NCI-H1417 (cell line): ENCODE measurements around the gene NDUFS5.
"Not testable (repeated sequence)": the region's sequence is repeated elsewhere in the genome, so short reads cannot be mapped to it uniquely, and the experiment has no call there.

ENCODE experiments used
- DNase-seq, 3 experiments: peaks; one replicate each; lab custom pipeline; 2025; lab: John Stamatoyannopoulos, UW

Gene NDUFS5

DNA sequence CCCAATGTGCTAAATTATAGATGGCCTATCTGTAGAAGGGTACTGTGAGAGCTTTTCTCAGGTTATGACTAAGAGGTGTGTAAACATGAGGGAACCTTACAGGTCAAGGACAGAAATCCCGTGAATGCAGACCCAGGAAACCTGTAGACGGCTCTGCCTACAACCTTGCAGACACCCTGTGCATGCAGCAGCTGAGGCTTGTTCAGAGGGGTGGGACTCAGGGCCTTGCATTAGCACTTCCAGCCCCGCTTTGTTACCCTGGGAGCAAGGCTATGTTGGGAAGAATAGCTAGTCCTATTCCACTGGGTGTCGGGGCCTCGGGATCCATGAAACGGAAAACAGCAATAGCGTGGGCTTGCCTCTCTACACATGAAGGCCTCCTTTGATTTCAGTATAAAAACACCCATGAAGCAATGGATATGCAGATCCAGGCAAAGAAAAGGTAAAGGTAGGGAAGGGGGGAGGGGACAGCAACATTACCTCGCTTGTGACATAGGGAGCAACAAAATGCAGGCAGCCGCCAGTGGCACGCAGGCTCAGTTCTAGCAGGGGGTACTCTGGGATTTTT is 9.5 kb upstream of the NDUFS5 start:
- DNase-seq = no peak

DNA sequence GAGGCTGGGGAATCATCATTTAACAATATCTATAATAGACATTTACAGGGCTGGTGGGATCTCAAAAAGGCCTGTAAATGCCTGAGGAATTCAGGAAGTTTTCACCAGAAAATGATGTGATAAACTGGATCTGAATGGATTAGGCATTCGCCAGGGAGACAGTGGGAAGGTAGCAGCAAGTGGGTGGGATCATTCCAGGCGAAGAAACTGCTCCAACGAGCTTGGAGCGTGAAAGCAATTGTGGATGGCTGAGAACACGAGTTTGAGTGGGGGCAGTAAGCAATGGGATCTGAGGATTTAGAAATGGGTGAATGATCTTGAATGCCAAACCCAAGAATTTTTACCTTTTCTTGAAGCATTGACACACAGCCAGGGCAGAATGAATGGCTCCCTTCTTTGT is 8.9 kb upstream of the NDUFS5 start:
- DNase-seq = no peak

DNA sequence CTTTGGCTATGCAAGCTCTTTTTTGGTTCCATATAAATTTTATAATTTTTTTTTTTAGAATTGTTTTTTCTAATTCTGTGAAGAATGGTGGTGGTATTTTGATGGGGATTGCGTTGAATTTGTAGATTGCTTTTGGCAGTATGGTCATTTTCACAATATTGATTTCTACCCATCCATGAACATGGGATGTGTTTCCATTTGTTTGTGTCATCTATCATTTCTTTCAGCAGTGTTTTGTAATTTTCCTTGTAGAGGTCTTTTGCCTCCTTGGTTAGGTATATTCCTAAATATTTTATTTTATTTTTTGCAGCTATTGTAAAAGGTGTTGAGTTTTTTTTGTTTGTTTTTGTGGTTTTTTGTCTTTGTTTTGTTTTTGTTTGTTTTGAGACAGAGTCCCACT is 5.7 kb upstream of the NDUFS5 start:
- DNase-seq = not testable (repeated sequence)

DNA sequence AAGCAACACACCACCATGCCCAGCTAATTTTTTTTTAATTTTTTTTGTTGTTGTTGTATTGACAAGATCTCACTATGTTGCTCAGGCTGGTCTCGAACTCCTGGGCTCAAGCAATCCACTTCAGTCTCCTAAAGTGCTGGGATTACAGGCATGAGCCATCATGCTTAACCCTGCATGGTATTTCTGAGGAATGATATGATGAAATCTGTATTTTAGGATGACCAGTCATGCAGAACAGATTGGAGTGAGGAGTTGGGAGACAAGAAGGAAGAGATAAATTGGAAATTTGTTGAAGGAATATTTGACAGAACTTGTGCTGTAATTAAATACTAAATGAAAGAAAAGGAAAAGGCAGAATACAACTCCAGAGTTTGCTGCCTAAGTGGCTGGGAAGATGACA is 4.7 kb upstream of the NDUFS5 start:
- DNase-seq = no peak

DNA sequence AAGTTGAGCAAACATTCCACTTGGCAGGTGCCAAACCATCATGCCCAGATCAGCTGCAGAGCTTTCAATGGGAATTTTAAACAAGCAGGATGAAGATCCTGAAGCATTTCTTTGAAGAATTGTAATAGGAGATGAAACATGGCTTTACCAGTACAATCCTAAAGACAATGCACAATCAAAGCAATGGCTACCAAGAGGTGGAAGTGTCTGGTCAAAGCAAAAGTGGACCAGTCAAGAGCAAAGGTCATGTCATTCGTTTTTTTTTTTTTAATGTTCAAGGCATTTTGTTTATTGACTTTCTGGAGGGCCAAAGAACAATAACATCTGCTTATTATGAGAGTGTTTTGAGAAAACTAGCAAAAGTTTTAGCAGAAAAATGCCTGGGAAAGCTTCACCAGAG is 3.0 kb upstream of the NDUFS5 start:
- DNase-seq = no peak

DNA sequence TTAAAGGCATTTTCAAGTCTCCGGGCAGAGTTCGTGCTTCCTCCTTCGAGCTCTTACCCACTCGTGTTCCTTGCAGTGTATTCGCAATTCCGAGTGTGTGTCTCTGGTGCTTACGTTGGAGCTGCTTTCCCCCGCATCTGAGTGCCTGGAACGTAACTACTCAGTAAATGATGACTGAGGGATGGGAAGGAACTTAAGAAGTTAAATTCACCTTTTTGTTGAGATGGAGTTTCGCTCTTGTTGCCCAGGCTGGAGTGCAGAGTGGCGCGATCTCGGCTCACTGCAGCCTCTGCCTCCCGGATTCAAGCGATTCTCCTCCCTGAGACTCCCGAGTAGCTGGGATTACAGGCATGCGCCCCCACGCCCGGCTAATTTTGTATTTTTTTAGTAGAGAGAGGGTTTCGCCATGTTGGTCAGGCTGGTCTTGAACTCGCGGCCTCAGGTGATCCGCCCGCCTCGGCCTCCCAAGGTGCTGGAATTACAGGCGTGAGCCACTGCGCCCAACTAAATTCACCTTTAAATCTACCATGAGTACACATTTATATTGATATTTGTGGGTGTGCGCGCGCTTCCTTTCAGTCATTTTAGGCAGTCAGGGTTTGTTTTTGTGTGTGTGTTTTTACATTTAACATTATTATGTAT is 837 bp downstream of the NDUFS5 start:
- no peak for DNase-seq

DNA sequence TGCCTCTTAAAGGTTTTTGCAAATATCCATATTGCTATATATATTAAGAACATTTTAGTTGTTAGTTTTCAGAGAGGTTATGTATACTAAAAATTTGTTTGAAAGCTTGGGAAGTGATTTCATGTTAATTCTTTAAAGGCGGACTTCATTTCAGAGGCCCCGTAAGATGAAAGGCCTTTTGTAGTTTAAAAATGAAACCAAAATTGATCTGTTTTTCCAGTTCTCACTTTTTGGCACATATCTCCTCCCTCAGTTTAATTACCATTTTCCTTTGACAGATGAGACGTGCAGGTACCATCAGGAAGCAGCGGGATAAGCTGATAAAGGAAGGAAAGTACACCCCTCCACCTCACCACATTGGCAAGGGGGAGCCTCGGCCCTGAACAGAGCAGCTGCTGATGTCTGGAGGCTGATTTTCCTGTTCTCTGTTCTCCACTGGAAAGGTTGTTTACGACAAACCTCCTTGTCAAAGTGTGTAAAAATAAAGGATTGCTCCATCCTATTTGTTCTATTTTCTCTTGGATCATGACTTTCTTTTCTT is 8.0 kb downstream of the NDUFS5 start:
- no peak for DNase-seq

DNA sequence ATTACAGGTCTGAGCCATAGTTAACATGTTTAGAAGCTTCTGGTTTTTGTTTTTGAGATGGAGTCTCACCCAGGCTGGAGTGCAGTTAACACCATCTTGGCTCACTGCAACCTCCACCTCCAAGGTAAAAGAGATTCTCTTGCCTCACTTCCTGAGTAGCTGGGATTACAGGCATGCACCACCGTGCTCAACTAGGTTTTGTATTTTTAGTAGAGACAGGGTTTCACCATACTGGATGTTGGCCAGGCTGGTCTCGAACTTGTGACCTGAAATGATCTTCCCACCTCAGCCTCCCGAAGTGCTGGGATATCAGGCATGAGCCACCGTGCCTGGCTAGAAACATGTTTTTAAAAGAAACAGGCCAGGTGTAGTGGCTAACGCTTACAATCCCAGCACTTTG is 10.5 kb downstream of the NDUFS5 start:
- no peak for DNase-seq

DNA sequence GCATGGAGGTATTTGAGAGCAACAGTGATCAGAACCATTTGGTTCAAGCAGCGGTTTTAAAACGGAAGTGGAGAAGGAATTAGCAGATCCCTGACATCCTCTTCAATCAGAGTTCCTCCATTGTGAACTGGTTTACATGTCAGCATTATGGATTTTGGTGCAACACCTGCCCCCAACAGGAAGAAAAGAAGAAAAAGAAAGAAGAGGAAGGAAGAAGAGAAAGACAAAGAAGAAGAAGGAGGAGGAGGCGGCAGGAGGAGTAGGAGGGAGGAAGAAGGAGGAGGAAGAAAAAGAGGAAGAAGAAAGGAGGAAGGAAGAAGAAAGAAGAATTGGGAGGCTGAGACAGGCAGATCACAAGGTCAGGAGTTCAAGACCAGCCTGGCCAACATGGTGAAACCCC is 17.4 kb downstream of the NDUFS5 start:
- no peak for DNase-seq

DNA sequence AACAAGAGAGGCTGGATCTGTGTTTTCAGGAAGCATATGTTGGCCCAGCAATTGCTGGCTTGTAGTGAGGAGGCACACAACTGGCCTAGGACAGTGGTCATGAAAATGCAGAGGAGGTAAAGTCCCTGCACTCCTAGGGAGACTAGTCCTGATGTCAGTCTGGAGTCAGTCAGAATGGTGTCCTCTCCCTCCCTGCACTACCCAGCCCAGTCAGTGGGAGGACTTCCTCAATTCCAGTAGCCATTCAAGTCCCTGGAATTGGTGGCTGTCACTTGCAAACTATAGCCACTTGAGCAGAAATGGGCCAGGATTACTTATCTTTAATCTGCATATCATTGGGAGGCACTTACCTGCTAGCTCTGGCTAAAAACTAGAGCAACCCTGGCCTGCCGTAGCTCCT is 18.6 kb downstream of the NDUFS5 start:
- DNase-seq = no peak

DNA sequence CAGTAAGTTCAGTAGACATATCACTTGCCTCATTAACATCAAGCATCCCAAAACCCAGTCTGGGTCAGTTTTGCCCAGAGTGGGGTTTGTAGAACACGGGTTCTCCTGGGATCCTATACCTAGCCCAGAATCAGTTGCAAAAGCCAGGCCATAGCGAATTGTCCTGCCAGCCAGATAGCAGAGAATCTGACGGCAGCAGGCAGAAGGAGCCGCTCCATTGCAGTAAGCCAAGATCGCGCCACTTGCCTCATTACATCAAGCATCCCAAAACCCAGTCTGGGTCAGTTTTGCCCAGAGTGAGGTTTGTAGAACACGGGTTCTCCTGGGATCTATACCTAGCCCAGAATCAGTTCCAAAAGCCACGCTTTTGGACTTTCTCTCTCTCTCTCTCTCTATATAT is 19.1 kb downstream of the NDUFS5 start:
- DNase-seq = no peak

DNA sequence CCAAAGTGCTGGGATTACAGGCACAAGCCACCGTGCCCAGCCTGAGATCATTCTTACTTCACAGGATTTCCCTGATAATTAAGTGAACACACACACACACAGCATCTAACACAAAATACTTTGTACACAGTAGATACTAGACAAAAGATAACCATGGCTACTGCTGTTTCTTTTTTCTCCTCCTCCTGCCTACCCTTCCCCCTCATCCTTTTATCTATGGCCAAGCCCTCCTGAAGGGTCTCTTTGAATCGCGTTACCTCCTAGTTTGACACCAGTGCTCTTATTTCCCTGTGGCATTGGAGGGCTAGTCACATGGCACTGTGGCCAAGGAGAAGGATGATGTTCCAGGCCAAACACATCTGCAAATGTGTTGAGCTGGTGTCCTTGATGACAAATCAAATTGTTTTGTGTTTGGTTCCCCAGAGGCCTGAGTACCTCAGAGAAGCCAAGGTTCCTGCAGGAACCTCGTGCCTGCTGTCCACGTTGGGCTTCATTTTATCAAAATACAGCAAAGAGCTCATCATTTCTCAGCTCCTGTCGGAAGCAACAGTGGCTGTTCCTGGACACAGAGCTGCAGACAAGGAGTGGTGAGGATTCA is 20.6 kb downstream of the NDUFS5 start:
- DNase-seq = no peak

DNA sequence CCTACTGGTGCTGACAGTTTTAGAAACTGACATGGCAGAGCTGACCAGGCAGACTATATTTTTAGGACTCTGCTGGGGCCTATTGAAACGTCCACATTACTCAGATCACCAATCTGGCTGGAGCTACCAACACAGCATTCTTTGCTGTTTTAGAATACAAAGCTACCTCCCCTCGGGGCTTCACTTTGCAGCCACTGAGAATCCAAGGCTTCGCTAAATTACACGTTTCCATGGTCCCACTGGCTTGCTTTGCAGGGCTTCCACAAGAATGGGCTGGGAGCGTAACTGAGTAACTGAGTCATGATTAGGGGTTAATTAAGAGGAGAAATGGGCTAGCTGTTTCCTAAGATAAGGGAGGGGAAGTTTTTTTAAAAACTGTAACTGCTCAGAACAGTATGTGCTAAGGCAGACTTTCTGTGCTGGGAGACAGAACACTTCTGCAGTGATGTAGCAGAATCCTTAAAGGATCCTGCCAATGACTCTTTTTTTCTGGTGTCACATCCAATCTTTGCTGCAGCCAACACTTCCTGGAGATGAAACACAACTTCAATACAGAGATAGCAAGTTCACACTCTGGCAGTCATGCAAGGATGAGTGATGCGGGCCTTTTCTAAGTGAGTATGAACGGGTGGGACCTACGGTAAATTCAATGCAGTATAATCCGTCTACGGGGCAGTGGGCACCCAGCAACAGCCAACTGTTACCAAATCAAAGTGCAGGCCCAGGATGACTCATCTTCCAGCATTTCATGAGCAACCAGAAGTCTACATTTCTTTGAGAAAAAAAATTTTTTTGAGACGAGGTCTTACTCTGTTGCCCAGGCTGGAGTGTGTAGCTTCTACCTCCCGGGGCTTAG is 21.5 kb downstream of the NDUFS5 start:
- no peak for DNase-seq

DNA sequence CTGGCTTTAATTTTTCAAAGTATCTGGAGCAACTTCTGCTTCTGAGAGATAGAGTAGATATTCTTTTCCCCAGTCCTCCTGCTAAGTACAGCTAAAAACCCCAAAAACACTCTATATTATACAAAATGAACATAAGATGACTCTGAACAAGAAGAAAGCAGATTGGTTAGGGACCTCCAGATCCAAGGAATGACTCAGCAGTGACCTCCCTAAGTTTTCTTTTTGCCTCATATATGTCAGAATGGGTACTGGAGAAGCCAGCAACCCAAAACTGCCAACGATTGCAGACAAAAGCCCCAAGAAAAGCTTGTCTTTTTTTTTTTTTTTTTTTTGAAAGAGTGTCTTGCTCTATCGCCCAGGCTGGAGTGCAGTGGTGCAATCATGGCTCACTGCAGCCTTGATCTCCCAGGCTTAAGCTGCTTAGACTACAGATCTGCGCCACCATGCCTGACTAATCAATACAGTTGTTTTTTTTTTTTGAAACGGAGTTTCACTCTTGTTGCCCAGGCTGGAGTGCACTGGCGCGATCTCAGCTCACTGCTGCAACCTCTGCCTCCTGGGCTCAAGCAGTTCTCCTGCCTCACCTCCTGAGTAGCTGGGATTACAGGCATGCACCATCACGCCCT is 22.7 kb downstream of the NDUFS5 start:
- no peak for DNase-seq

DNA sequence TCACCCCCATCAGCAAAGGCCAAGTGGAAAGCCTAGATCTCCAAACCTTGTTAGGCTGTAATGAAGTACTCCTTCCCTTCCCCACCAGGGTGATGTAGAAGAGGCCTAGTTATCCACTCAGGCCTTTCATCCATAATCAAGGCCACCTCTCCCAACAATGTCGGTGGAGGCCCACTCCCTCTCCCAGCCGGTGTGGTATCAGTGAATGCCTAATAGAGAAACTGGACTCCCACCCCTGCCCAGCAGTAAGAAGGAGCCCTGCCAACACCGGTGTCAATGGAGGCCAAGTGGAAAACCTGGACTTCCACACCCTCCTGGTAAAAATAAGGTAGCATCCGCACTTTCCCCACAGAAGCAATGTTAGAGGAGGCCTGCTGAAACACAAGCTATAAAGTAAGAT is 23.9 kb downstream of the NDUFS5 start:
- DNase-seq = no peak

DNA sequence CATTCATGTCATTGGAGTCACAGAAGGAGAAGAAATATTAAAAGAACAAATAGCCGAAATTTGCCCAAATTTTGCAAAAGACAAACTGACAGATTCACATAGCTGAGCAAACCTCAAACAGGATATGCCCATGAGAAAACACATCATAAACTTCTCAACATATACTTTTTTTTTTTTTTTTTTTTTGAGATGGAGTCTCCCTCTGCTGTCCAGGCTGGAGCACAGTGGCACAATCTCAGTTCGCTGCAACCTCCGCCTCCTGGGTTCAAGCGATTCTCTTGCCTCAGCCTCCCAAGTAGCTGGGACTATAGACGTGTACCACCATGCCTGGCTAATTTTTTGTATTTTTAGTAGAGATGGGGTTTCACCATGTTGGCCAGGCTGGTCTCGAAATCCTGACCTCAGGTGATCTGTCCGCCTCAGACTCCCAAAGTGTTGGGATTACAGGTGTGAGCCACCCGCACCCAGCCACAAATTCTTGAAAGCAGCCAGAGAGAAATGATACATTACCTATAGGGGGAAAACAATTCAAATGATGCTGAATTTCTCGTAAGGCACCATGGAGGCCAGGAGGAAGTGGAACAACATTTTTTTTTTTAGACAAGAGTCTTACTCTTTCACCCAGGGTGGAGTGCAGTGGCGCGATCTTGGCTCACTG is 25.2 kb downstream of the NDUFS5 start:
- not testable (repeated sequence) for DNase-seq

DNA sequence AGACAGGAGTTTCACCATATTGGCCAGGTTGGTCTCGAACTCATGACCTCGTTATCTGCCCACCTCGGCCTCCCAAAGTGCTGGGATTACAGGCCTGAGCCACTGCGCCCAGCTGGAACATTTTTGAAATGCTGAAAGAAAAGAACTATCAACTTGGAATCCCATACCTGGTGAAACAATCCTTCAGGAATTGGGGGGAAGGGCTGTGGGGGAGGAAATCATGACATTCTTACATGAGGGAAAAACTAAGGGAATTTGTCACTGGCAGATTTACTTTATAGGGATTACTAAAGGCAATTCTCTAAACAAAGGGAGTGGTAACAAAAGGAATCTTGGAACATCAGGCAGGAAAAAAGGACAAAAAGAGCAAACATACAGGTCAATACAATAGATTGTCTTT is 25.8 kb downstream of the NDUFS5 start:
- no peak for DNase-seq

DNA sequence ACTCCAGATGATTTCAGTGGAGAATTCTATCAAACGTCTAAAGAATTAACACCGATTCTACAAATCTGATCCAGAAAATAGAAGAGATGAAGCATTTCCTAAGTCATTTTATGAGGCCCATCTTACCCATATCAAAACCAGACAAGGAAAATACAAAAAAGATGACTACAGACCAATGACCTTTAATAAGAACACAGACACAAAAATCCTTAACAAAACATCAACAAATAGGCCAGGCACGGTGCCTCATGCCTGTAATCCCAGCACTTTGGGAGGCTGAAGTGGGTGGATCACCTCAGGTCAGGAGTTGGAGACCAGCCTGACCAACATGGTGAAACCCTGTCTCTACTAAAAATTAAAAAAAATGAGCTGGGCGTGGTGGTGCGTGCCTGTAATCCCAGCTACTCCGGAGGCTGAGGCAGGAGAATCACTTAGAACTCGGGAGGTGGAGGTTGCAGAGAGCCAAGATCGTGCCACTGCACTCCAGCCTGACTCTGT is 29.1 kb downstream of the NDUFS5 start:
- not testable (repeated sequence) for DNase-seq

DNA sequence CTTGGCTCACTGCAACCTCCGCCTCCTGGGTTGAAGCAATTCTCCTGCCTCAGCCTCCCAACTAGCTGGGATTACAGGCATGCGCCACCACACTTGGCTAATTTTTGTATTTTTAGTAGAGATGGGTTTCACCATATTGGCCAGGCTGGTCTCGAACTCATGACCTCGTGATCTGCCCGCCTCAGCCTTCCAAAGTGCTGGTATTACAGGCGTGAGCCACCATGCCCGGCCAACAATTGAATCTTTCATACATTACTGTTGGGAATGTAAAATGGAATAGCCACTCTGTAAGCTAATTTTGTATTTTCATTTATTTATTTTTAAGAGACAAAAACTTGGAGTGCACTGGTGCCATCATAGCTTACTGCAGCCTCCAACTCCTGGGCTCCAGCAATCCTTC is 35.4 kb downstream of the NDUFS5 start:
- not testable (repeated sequence) for DNase-seq

DNA sequence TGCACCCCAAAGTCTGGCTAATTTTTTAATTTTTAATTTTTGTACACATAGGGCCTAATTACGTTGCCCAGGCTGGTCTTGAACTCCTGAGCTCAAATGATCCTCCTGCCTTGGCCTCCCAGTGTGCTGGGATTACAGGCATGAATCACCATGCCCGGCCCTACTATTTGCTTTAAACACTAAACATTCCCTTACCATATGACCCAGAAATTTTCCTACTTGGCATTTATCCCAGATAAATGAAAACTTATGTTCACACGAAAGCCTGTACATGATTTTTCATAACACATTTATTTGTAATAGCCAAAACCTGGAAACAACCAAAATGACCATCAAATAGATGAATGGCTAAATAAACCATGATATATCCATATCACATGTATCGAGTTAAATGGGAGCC is 35.8 kb downstream of the NDUFS5 start:
- no peak for DNase-seq

DNA sequence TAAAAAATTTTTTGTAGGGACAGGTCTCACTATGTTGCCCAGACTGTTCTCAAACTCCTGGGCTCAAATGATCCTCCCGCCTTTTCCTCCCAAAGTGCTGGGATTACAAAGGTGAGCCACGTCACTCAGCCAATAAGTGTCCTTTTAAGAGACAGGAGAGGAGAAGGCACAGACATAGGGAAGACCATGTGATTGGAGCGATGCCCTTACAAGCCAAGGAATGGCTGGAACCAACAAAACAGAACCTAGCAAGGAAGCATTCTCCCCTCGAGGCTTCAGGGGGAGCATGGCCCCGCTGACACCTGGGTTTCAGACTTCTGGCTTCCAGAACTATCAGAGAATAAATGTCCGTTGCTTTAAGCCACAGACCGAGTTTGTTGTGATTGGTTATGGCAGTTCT is 37.0 kb downstream of the NDUFS5 start:
- DNase-seq = no peak

DNA sequence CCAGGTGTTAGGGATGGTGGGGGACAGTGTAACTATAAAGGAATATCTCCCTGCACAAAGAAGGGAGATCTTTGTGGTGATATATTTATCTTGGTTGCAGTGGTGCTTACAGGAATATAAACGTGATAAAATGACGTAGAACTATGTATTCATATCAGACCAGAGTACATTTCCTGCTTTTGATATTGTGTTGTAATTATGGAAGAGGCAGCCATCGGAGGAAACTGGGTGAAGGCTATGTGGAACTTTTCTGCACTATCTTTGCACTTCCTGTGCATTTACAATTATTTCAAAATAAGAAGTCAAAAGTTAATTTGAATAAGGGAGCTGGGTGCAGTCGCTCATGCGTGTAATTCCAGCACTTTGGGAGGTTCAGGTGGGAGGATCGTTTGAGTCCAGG is 37.6 kb downstream of the NDUFS5 start:
- DNase-seq = no peak
